Stimulated activated CD8-positive, alpha-beta memory T cell treated with anti-CD3 and anti-CD28 coated beads, Interleukin-15, amount 100 ng/mL, for 48 hours (primary cell): ENCODE results near the gene ASB17.
"Not testable (repeated sequence)": the region's sequence is repeated elsewhere in the genome, so short reads cannot be mapped to it uniquely, and the experiment has no call there.

Source experiments
- DNase-seq, 2 donors: peaks; one replicate each; pipeline ENCODE4 v3.0.0-alpha.2; 2020; ENCODE audit warnings: low read depth in 2 of 2

The ASB17 gene, protein sequence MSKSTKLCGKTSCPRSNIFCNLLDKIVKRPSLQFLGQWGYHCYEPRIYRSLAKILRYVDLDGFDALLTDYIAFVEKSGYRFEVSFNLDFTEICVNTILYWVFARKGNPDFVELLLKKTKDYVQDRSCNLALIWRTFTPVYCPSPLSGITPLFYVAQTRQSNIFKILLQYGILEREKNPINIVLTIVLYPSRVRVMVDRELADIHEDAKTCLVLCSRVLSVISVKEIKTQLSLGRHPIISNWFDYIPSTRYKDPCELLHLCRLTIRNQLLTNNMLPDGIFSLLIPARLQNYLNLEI

GRCh38 chr1:75932304-75932703 is at the start of gene ASB17:
Gene ASB17 (minus strand): TSS chr1:75932404. CDS start chr1:75932291, 113 bp downstream.
- DNase-seq, result no peak

DNA sequence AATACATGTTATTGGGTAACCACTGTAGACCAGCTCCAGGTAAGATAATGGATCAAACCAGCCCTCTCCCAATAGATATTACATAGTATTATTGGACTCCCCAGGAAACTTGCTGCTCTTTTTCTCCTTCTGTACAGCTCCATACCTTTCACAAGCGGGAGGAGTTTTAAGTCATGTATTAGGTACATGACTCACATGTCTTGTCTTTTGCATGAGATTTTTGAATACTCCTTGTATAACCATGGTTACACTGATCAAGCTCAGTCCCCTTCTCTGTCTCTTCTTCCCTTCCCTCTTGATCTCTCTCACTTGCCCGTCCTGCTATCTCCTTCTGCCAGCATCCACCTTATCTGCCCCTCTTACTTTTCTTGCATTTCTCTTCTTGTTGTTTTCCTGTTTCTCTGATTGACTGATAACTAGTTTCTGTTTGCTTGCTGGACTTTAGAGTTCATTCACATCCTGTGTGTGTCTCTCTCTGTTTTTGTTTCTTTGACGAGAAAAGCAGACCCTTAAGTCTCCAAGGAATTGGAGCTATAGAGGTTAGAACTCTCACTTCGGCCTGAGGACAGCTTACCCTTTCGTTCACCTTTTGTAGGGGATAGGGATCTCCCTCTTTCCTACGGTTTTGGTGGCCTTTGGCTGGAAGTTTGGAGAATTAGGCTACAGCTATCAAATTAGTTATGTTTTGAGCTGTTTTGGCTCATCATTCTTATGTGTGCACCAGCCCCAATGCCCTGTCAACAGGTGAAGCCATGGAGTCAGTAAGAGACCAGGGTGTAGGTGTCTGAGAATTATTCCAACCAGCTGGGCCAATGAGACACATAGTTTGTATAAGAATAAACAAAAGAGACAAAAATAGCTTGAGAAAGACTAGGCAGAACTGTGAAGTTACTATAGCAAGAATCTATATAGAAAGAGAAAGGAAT is 49.0 kb upstream of the ASB17 start:
- no peak for DNase-seq

DNA sequence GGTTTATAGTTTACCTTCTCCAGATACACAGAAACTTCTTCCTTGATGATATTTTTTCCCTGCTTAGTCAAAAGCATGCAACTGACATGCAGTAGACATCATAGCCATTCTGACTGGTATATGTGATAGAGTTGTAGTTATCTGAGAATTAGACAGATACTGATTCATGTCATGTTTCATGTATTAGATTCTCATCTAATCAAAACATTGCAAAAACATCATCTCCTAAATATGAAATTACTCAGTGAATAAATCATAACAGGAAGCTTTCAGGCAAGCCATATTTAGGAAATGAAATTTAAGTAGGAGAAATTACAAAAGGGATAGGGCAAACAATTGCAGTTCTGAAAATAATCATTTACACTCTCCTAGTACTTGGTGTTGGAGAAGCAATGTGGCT is 38.4 kb upstream of the ASB17 start:
- no peak for DNase-seq

DNA sequence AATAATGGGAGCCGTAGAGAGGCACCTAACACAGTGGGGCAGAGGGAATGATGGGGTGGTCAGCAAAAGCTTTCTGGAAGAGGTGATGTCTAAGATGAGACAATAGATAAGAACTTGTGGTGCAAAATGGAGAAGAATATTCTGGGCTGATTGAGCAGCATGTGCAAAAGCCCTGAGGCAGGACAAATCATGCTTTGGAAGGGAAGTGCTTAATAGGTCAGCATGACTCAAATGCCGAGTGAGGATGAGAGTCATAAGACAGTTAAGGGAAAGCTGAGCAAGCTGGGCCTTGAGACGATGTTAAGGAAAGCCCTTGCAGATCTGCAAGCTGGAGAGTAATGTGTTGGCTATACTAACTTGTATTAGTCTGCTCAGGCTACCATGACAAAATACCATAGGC is 37.3 kb upstream of the ASB17 start:
- DNase-seq, result no peak

DNA sequence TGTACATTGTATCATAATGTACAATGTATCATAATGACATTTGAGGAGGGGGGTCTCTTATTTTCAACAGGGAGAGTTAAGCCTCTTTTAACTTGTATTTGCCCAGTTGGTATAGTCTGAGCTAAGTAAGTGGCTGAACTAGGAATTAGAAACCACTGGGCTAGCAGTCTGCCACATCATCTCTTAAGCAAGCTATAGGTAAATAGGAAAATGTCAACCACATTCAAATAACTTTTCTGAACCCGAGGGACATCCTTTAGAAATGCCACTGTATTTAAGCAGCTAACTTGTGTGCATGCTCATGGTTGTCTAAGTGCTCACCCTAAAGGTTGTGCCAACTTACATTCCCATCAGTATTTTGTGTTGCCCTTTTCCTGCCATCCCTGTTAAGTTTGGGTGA is 35.5 kb upstream of the ASB17 start:
- no peak for DNase-seq

DNA sequence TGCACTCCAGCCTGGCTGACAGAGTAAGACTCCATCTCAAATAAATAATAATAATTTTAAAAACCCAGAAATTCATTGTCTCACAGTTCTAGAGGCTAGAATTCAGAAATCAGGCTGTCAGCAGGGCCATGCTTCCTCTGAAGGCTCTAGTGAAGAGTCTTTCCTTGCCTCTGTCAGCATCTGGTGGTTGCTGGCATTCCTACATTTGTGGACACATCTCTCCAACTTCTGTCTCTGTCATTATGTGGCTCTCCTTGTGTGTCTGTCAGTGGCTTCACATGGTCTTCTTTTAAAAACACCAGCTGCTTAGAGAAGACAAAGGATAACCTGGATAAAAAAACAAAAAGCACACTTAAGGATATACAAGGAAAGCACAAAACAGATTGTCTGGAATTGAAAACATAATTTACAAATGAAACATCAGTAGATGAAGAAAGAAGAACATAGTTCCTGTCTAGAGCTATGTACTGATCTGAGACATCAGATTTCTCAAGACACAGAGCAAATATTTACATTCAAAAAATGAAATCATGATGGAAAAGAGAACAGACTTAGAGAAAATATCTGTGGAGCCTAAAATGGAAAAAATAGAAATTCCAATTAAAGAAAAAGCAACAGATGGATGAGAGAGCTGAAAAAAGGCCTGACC is 32.7 kb upstream of the ASB17 start:
- DNase-seq, result no peak

DNA sequence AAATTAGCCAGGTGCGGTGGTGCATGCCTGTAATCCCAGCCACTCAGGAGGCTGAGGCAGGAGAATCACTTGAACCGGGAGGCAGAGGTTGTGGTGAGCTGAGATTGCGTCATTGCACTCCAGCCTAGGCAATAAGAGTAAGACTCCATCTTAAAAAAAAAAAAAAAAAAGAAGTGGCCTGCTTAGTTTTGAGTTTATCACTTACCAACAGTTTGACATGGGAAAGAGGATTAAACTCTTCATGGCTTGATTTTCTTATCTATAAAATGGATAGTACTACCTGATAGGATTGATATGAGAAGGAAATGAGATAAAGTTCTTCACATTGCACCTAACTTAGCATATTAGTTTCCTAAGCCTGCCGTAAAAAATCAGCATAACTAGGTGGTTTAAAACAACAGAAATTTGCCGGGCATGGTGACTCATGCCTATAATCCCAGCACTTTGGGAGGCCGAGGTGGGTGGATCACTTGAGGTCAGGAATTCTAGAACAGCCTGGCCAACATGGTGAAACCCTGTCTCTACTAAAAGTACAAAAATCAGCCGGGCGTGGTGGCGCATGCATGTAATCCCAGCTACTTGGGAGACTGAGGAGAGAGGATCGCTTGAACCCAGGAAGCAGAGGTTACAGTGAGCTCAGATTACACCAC is 32.0 kb upstream of the ASB17 start:
- DNase-seq, result not testable (repeated sequence)

DNA sequence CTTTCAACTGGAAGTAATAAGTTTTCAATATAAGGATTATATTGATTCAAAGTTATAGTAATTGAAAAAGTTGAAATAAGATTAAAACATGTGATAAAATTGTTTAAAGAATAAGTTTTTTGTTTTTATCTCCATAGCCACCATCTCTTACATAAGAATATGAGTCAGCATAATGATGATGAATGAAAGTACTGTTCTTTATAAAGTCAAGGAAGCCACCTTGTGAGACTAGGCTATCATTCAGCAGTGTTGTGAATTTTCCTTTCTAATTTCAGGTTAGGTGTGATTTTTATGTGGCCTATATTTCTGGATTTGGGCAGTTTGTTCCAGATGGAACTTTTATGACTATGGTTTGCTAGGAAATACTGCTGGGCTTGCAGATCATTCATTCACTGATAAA is 22.4 kb upstream of the ASB17 start:
- DNase-seq, result no peak

GRCh38 chr1:75953461-75953860 is 21.3 kb upstream of the ASB17 start:
- DNase-seq, result no peak

GRCh38 chr1:75952016-75952415 is 19.8 kb upstream of the ASB17 start:
- no peak for DNase-seq

- DNase-seq, result no peak
These were observed 18.0 kb upstream of the ASB17 start for GRCh38 chr1:75950176-75950575.

- not testable (repeated sequence) for DNase-seq
These were observed 10.8 kb upstream of the ASB17 start for GRCh38 chr1:75943037-75943436.

GRCh38 chr1:75937034-75937433 is 4.8 kb upstream of the ASB17 start:
- no peak for DNase-seq

DNA sequence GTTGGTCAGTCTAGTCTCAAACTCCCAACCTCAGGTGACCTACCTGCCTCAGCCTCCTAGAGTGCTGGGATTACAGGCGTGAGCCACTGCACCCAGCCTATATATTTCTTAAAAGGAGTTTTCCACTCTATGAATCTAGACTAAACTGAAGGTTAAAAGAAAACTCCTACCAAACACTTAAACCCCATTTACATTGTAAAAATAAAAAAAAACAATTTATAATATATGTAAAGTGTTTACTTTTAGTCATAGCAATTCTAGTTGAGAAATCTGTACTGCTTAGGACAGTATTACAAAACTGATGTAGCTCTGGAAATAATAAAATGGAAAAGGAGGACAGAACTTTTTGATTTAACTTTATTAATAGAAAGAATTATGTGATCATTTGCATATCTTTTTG is 9.5 kb downstream of the ASB17 start:
- DNase-seq, result no peak

DNA sequence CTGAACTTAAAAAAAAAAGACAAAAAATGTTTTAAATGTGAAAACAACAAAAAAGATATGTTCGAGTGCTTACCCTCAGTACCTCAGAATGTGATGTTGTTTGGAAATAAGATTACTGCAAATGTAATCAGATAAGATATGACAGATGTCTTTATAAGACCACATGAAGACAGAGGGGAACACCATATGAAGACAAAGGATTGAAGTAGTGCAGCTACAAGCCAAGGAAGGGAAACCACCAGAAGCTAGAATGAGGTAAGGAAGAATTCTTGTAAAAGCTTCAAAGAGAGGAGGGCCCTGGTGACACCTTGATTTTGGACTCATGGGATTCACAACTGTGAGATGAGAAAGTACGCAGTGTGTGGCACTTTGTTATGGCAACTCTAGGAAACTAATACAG is 15.4 kb downstream of the ASB17 start:
- DNase-seq, result no peak

- no peak for DNase-seq
These were observed 23.5 kb downstream of the ASB17 start for GRCh38 chr1:75908717-75909152.

GRCh38 chr1:75901371-75901770 is 30.8 kb downstream of the ASB17 start:
- DNase-seq, result no peak

GRCh38 chr1:75884437-75884836 is 47.8 kb downstream of the ASB17 start:
- no peak for DNase-seq

DNA sequence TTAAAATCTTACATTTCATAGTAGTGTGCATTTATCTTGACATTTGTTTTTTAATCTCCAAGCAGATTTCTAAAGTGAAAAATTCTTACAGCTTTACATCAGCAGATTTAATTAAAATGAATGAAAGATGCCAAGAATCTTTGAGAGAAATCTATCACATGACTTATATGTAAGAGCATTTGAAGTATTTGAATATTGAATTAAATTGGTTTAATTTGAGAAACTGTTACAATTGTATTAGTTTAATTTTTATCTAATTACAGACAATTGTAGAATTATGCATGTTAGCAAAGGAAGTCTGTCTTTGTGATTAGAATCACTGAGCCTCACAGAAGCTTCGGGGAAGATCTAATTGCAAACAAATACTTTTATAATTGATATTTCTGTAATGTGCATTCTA is 52.2 kb downstream of the ASB17 start:
- DNase-seq, result no peak

DNA sequence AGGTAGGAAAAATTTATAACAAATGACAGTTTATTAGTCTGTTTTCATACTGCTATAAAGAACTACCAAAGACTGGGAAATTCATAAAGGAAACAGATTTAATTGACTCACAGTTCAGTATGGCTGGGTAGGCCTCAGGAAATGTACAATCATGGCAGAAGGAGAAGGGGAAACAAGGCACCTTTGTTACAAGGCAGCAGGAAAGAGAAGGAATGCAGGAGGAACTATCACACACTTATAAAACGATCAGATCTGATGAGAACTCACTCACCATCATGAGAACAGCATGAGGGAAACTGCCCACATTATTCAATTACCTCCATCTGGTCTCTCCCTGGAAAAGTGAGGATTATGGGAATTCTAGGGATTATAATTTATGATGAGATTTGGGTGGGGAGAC is 61.3 kb downstream of the ASB17 start:
- no peak for DNase-seq
